Measurements from ENCODE around the gene DLG2. TPM values are rescaled to one million over a fixed set of nuclear protein-coding genes. Genes with fewer than 3 reads are reported as not detected.
"Not testable (repeated sequence)": the region's sequence is repeated elsewhere in the genome, so short reads cannot be mapped to it uniquely, and the experiment has no call there.

DLG2 gene
- total RNA-seq, 4 donors from 2014 or later, result 6.5 to 14.6 (median 7.2) TPM

DNA sequence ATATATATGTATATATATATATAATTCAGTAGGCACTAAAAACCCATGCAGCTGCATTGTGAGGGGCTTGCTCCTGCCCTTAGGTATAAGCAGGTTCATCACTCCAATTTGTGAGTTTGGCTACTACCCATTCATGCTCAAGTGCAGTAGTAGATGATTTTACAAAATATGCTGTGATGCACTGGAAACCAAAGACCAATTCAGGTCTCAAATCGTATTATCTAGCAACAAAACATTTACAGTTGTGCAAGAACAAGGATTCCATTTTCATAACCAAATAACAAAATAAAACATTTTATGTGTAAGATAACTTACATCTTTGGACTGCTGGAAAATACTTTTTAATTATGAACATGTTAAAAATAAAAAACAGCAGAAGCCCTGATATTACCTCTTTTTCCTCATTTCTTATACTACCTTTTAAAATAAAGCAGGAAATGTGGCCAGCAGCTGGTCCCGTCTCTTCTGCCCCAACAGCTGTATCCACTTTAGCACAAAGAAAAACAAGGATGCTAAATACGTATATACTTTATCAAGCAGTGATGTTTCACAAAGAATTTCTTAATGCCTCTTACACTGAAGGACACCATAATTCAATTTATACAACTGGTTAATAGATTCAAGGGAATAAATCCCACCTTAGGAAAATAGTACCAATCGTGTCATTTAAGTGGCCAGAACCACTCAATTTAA, 35.0 kb upstream of the DLG2 start:
- peak overlapping the region in 1 of 4 donors; percentile 99 for H3K27ac ChIP-seq
- peaks cover 0 to 68% (median 30%) of the 10 kb centered on the region in 4 donors for H3K4me1 ChIP-seq
- 6 to 7% methylated on average over 4 of the region's 4 CpGs for WGBS, 2 donors

DNA sequence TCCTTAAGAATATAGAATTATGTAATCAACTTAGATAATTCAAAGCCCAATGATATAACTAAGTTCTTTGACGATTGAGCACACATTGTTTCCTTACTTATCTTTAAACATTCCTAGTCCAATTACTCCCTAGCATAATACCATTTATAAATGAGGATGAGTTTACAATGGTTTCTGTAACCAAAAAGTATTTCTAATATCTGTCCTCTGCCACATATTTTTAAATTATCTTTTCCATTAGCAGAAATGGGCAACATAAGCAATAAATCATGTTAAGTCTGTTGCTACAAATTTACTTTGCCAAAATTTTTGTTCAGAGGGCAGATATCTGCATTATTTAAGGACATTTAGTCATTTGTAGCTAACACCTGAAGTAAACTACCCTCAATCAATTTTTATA, 31.0 kb upstream of the DLG2 start:
- Histone ChIP-seq H3K36me3 (peaks cover 0 to 44% (median 4%) of the 10 kb centered on the region in 3 donors), H3K4me1 (peaks cover 0 to 67% (median 29%) of the 10 kb centered on the region in 4 donors), H3K27ac (no peak overlapping the region), H3K27me3 (no peaks in the 10 kb centered on the region), H3K4me3 (no peak overlapping the region), H3K9me3 (no peaks in the 10 kb centered on the region)
- DNase-seq (ENCODE audit: low spot score in 2 of 2), result no peak
- WGBS, 2 donors, result 35 to 55% methylated on average over 1 of the region's 1 CpG
- TF ChIP-seq EP300 (IDR thresholded peaks at IDR 0.05) (no peak), POLR2A (IDR thresholded peaks at IDR 0.05) (no peak), CTCF (IDR thresholded peaks at IDR 0.05) (no peak)

More for the DNA sequence above, 35.0 kb upstream of the DLG2 start:
- Histone ChIP-seq H3K4me3 (peak overlapping the region in 1 of 4 donors; percentile 90), H3K9me3 (no peaks in the 10 kb centered on the region), H3K27me3 (no peaks in the 10 kb centered on the region), H3K36me3 (peaks cover 0 to 10% (median 0%) of the 10 kb centered on the region in 3 donors)
- no peak for TF ChIP-seq EP300 (IDR thresholded peaks at IDR 0.05)
- no peak for TF ChIP-seq CTCF (IDR thresholded peaks at IDR 0.05)
- no peak for TF ChIP-seq POLR2A (IDR thresholded peaks at IDR 0.05)
- DNase-seq (ENCODE audit: low spot score in 2 of 2), result no peak

DNA sequence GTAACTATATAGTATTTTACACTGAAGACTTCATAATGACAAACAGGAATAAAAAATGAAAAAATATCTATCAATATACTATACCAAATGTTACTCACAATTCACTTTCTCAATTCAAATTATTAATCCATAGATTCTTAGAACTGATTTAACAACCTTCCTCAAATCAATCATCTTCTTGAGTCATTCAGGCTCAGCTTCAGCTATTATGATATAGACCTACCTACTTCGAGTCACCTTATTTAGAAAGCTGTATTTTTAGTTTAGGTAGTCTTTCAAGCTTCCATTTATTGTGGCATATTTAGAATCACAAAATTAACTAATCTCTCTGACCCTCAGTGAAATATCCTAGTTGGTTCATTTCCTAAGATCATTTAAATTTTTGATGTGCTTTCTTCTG, 29.6 kb upstream of the DLG2 start:
- H3K4me3 ChIP-seq, result no peak overlapping the region
- H3K36me3 ChIP-seq, result peaks cover 0 to 54% (median 4%) of the 10 kb centered on the region in 3 donors
- peaks cover 0 to 56% (median 20%) of the 10 kb centered on the region in 4 donors for H3K4me1 ChIP-seq
- no peak for DNase-seq (ENCODE audit: low spot score in 2 of 2)
- H3K27ac ChIP-seq, result no peak overlapping the region
- TF ChIP-seq CTCF (IDR thresholded peaks at IDR 0.05) (no peak), EP300 (IDR thresholded peaks at IDR 0.05) (no peak), POLR2A (IDR thresholded peaks at IDR 0.05) (no peak)
- no peaks in the 10 kb centered on the region for H3K9me3 ChIP-seq
- no peaks in the 10 kb centered on the region for H3K27me3 ChIP-seq
- WGBS, 2 donors, result 78 to 80% methylated on average over 1 of the region's 1 CpG

- not testable (repeated sequence) for DNase-seq (ENCODE audit: low spot score in 2 of 2); H3K9me3 ChIP-seq; H3K27ac ChIP-seq; H3K27me3 ChIP-seq; H3K4me3 ChIP-seq
- Histone ChIP-seq H3K36me3 (peaks cover 0 to 59% (median 4%) of the 10 kb centered on the region in 3 donors), H3K4me1 (peaks cover 0 to 39% (median 4%) of the 10 kb centered on the region in 4 donors)
- 92 to 95% methylated on average over 4 of the region's 4 CpGs for WGBS, 2 donors
Observed at GRCh38 chr11:85654343-85654742, 27.2 kb upstream of the DLG2 start.

DNA sequence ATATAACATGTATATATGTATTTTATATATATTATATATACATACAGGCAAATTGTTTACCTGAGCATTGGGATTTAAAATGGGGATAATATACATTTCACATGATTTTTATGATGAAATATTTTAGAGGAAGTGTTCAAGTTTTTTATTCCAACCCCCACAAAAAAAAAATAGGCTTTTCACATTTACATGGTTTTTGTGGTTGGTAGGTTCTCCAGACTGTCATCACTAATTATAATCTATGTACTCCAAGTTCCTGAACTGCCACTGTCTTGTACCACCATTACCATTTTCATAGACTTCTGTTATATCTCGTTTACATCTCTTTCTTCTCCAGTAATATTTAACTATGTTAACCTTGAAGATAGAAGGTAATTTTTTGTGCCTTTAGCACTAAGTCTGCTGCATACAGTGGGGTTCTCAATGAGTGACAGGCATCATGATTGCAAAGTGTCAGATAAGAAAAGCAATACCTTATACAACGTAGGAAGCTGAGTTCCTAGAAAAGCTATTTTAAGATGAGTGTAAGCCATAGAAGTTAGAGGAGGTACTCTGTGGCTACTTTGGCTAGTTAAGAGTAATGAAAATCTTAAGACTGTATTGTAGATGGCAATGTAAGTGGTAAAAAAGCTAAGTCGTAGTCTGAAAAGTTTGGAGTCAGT, 25.8 kb upstream of the DLG2 start:
- no peak for TF ChIP-seq CTCF (IDR thresholded peaks at IDR 0.05)
- no peak for TF ChIP-seq POLR2A (IDR thresholded peaks at IDR 0.05)
- no peak for TF ChIP-seq EP300 (IDR thresholded peaks at IDR 0.05)
- H3K36me3 ChIP-seq, result peaks cover 0 to 59% (median 4%) of the 10 kb centered on the region in 3 donors
- WGBS, 2 donors, result 61 to 76% methylated on average over 3 of the region's 3 CpGs

More for the DNA sequence above, 25.8 kb upstream of the DLG2 start:
- Histone ChIP-seq H3K9me3 (no peaks in the 10 kb centered on the region), H3K27me3 (no peaks in the 10 kb centered on the region), H3K4me1 (peaks cover 0 to 37% (median 8%) of the 10 kb centered on the region in 4 donors), H3K27ac (no peak overlapping the region), H3K4me3 (no peak overlapping the region)
- DNase-seq (ENCODE audit: low spot score in 2 of 2), result no peak

Measured in tibial nerve (tissue), 4 donors.